Astrocyte of the cerebellum (primary cell): ENCODE data around the gene GLIS1.

ENCODE experiments used
- DNase-seq: peaks from one replicate; pipeline ENCODE4 v3.0.0-alpha.2; 2011; ENCODE audit warnings: low read depth
- H3K4me3 ChIP-seq: 2 replicates; pipeline ENCODE4 v1.5.1; 2011; ENCODE audit warnings: mild to moderate bottlenecking, low read depth, low read length, moderate library complexity
- in situ Hi-C: cut with HindIII; loops from 2 replicates; pipeline ENCODE4 v1.10.0; 2017; ENCODE audit warnings: low sequenced_read_pairs
- TF ChIP-seq, protein P1 (sequence below): IDR thresholded peaks from 2 replicates; pipeline ENCODE4 v1.5.1; 2012; ENCODE audit warnings: low read length, low read depth, moderate library complexity, mild to moderate bottlenecking; ENCODE audit errors: missing control alignments

The GLIS1 gene

DNA sequence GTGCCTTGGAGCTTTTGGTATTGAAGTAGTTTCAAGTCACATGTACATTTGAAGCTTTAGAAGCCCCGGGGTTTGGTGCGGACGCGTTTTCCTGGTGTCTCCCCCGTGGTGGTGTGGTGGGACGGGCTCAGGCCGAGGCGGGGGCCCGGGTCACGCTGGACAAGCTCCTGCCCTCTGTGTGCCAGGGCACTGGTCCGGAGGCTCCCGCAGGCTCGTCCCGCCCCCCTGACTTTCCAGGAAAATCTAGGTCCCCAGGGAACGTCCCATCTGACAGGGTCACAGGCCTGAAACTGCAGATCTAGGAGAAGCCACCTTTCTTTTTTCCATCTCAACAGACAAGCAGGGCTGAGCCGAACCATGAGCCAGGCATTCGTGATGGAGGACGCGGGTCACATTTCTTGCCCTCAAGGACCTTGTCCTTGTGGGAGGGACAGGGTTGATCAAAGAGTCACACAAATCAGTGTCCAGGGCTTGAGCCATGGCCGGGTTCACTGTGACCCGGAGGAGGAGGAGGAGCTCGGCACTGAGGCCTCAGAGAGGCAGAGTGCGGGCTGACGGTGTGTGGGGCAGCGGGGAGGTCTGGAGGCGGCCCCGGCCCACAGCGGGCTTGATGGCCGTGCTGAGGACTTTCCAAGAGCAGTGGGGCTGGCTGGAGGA lies 278.2 kb downstream of the GLIS1 start:
- in situ Hi-C loops, result no loop called here
- H3K4me3 ChIP-seq, result no peak overlapping the region
- DNase-seq, result no peak
- TF ChIP-seq, protein P1, sequence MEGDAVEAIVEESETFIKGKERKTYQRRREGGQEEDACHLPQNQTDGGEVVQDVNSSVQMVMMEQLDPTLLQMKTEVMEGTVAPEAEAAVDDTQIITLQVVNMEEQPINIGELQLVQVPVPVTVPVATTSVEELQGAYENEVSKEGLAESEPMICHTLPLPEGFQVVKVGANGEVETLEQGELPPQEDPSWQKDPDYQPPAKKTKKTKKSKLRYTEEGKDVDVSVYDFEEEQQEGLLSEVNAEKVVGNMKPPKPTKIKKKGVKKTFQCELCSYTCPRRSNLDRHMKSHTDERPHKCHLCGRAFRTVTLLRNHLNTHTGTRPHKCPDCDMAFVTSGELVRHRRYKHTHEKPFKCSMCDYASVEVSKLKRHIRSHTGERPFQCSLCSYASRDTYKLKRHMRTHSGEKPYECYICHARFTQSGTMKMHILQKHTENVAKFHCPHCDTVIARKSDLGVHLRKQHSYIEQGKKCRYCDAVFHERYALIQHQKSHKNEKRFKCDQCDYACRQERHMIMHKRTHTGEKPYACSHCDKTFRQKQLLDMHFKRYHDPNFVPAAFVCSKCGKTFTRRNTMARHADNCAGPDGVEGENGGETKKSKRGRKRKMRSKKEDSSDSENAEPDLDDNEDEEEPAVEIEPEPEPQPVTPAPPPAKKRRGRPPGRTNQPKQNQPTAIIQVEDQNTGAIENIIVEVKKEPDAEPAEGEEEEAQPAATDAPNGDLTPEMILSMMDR, result no peak

DNA sequence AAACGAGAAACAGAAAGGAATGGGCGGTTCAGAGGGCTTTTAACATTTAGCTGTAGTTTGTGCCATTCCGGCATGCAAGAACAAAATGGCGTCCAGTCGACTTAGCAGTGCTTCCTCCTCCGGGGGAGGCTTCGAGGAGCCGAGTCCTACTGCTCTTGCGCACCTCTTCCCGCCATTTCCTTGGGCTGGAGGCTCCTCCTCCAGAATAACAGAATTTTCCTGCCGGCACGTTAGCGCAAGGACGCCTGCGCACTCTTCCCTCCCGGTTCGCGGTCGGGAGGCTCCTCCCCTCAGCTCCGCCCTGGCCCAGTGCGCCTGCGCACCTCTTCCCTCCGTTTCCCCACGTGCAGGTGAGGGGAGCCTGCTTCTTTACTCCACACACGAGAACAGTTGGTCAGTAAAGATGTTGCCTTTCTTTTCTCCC lies 278.7 kb downstream of the GLIS1 start:
- H3K4me3 ChIP-seq, result no peak overlapping the region
- in situ Hi-C loops, result no loop called here
- TF ChIP-seq, protein P1, result no peak
- DNase-seq, result no peak

DNA sequence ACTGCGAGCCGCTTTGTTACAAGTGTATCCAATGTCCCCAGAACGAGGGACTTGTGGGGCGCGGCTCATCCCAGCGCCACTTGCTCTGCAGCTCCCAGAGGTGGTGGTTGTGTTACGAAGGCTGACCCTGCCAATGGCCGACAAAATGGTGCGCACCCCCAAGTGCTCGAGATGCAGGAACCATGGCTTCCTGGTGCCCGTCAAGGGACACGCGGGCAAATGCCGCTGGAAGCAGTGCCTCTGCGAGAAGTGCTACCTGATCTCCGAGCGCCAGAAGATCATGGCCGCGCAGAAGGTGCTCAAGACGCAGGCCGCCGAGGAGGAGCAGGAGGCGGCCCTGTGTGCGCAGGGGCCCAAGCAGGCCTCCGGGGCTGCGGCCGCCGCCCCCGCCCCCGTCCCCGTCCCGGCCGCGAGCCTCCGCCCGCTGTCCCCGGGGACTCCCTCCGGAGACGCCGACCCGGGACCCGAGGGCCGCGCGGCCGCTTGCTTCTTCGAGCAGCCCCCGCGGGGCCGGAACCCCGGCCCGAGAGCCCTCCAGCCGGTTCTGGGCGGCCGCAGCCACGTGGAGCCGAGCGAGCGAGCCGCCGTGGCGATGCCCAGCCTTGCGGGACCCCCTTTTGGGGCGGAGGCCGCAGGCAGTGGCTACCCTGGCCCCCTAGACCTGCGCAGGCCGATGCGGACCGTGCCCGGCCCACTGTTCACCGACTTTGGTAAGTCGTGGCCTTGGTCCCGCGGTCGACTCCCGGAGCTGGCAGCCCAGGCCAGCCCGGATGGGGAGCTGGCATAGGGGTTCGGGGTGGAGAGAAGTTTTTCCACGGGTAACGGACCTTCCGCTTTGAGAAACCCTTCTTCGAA lies 279.4 kb downstream of the GLIS1 start, which contains the start of gene DMRTB1:
TSS of gene DMRTB1 (plus strand) at position 79 of the 855 bp plus-strand sequence. CDS start at position 134, 55 bp downstream.
- no peak for DNase-seq
- TF ChIP-seq, protein P1, result no peak
- no peak within 1 kb of the TSS for H3K4me3 ChIP-seq
- in situ Hi-C loops, result no loop called here

DNA sequence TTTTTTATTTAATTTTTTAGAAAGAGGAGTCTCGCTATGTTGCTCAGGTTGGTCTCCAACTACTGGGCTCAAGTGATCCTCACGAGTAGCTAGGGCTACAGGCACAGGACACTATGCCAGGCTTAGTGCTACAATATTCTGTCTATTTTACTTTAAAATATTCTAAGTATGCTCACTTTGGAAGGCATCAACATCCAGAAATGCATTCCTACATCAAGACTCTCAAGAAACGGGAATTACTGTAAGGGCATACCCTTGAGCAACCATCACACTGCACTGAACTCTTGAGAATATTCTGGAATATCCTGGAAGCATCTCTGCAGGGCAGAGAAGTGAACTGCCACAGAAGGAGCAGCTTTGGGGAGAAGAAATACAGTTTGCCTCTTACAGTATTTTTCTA lies 280.3 kb downstream of the GLIS1 start:
- in situ Hi-C loops, result no loop called here
- no peak for DNase-seq
- TF ChIP-seq, protein P1, result no peak
- no peak overlapping the region for H3K4me3 ChIP-seq
